Mesenchymal stem cell (in vitro differentiated cells and primary cell): ENCODE results near the gene TMEM17.
"Not testable (repeated sequence)": the region's sequence is repeated elsewhere in the genome, so short reads cannot be mapped to it uniquely, and the experiment has no call there.

ENCODE experiments used
- DNase-seq: peaks from one replicate; pipeline ENCODE4 v3.0.0-alpha.2; 2013
- H2AFZ ChIP-seq: one replicate; pipeline ENCODE4 v1.6.1; 2013; ENCODE audit warnings: low read depth, mild to moderate bottlenecking, control low read depth, inconsistent platforms, low read length, moderate library complexity
- H2AK5ac ChIP-seq: 2 replicates; pipeline ENCODE4 v1.6.1; 2013; ENCODE audit warnings: low read length, moderate library complexity, mild to moderate bottlenecking, inconsistent platforms; ENCODE audit not compliant: severe bottlenecking
- H2BK120ac ChIP-seq: one replicate; pipeline ENCODE4 v1.6.1; 2013; ENCODE audit warnings: low read depth, mild to moderate bottlenecking, inconsistent platforms, low read length, moderate library complexity
- H2BK12ac ChIP-seq, 2 experiments: one replicate each; pipeline ENCODE4 v1.6.1; 2013; ENCODE audit warnings: inconsistent platforms in 2 of 2, low read length in 2 of 2, mild to moderate bottlenecking in 2 of 2, moderate library complexity in 2 of 2, control low read depth in 1 of 2
- H2BK15ac ChIP-seq: one replicate; pipeline ENCODE4 v1.6.1; 2013; ENCODE audit warnings: mild to moderate bottlenecking, low read depth, inconsistent platforms; ENCODE audit not compliant: poor library complexity, severe bottlenecking
- H2BK5ac ChIP-seq: 2 replicates; pipeline ENCODE4 v1.6.1; 2013; ENCODE audit warnings: low read depth, mild to moderate bottlenecking, low read length, control low read depth, inconsistent platforms; ENCODE audit not compliant: poor library complexity, severe bottlenecking
- H3K14ac ChIP-seq, 2 experiments: one replicate each; pipeline ENCODE4 v1.6.1; 2013; ENCODE audit warnings: inconsistent platforms in 2 of 2, low read length in 2 of 2, control low read depth in 1 of 2, mild to moderate bottlenecking in 1 of 2, moderate library complexity in 1 of 2
- H3K18ac ChIP-seq, 2 experiments: one replicate each; pipeline ENCODE4 v1.6.1; 2013; ENCODE audit warnings: inconsistent platforms in 2 of 2, low read length in 2 of 2, control low read depth in 1 of 2, low read depth in 1 of 2, mild to moderate bottlenecking in 1 of 2
- H3K23ac ChIP-seq, 2 experiments: one replicate each; pipeline ENCODE4 v1.6.1; 2013; ENCODE audit warnings: inconsistent platforms in 2 of 2, low read length in 2 of 2, mild to moderate bottlenecking in 2 of 2, moderate library complexity in 2 of 2, control low read depth in 1 of 2
- H3K27ac ChIP-seq: 2 replicates; pipeline ENCODE4 v1.5.1; 2013; ENCODE audit warnings: mild to moderate bottlenecking, moderate library complexity, low read length, control low read depth, inconsistent platforms; ENCODE audit not compliant: poor library complexity, severe bottlenecking
- H3K27me3 ChIP-seq, 2 experiments: 2 replicates each; pipeline versions ENCODE4 v1.6.1 to v1.7.0; 2013; ENCODE audit warnings: low read length in 2 of 2, mild to moderate bottlenecking in 2 of 2, moderate library complexity in 2 of 2, control low read depth in 1 of 2, inconsistent platforms in 1 of 2; ENCODE audit not compliant: control insufficient read depth in 1 of 2, insufficient read depth in 1 of 2
- H3K36me3 ChIP-seq, 2 experiments: 2 replicates each; pipeline versions ENCODE4 v1.6.1 to v1.7.0; 2013; ENCODE audit warnings: low read length in 2 of 2, control low read depth in 1 of 2, inconsistent platforms in 1 of 2, low read depth in 1 of 2, mild to moderate bottlenecking in 1 of 2; ENCODE audit not compliant: insufficient read depth in 2 of 2, control insufficient read depth in 1 of 2
- H3K4ac ChIP-seq, 2 experiments: one replicate each; pipeline ENCODE4 v1.6.1; 2013; ENCODE audit warnings: inconsistent platforms in 2 of 2, low read length in 2 of 2, mild to moderate bottlenecking in 2 of 2, moderate library complexity in 2 of 2, control low read depth in 1 of 2, low read depth in 1 of 2
- H3K4me1 ChIP-seq: 2 replicates; pipeline ENCODE4 v1.6.1; 2013; ENCODE audit warnings: low read depth, low read length, control low read depth; ENCODE audit not compliant: control insufficient read depth, insufficient read depth
- H3K4me2 ChIP-seq: 2 replicates; pipeline ENCODE4 v1.6.1; 2013; ENCODE audit warnings: low read length, mild to moderate bottlenecking, inconsistent platforms; ENCODE audit not compliant: poor library complexity, severe bottlenecking
- H3K4me3 ChIP-seq, 2 experiments: 2 replicates each; pipeline versions ENCODE4 v1.5.1 to v1.7.0; 2013; ENCODE audit warnings: low read length in 2 of 2, mild to moderate bottlenecking in 2 of 2, control low read depth in 1 of 2, low read depth in 1 of 2; ENCODE audit not compliant: insufficient read depth in 1 of 2
- H3K79me1 ChIP-seq: replicated peaks from 2 replicates; pipeline ENCODE4 v1.6.1; 2013; ENCODE audit warnings: mild to moderate bottlenecking, control low read depth, low read length, inconsistent platforms; ENCODE audit not compliant: poor library complexity, severe bottlenecking
- H3K9ac ChIP-seq: 2 replicates; pipeline ENCODE4 v1.7.0; 2013; ENCODE audit warnings: mild to moderate bottlenecking, low read length, moderate library complexity
- H3K9me3 ChIP-seq: 2 replicates; pipeline ENCODE4 v1.7.0; 2013; ENCODE audit warnings: mild to moderate bottlenecking, low read length; ENCODE audit not compliant: control insufficient read depth
- H4K8ac ChIP-seq: one replicate; pipeline ENCODE4 v1.6.1; 2013; ENCODE audit warnings: inconsistent platforms, mild to moderate bottlenecking, low read length, moderate library complexity
- H4K91ac ChIP-seq: one replicate; pipeline ENCODE4 v1.6.1; 2013; ENCODE audit warnings: mild to moderate bottlenecking, low read length, inconsistent platforms
- WGBS: methylation state at CpG from one replicate; pipeline ENCODE4 v1.1.7; 2013; ENCODE audit warnings: mixed read lengths; 5-methylcytosine and 5-hydroxymethylcytosine counted together

TMEM17 gene

GRCh38 chr2:62537814-62538213, 31.8 kb upstream of the TMEM17 start:
- peaks cover 2% of the 10 kb centered on the region for H3K9me3 ChIP-seq

DNA sequence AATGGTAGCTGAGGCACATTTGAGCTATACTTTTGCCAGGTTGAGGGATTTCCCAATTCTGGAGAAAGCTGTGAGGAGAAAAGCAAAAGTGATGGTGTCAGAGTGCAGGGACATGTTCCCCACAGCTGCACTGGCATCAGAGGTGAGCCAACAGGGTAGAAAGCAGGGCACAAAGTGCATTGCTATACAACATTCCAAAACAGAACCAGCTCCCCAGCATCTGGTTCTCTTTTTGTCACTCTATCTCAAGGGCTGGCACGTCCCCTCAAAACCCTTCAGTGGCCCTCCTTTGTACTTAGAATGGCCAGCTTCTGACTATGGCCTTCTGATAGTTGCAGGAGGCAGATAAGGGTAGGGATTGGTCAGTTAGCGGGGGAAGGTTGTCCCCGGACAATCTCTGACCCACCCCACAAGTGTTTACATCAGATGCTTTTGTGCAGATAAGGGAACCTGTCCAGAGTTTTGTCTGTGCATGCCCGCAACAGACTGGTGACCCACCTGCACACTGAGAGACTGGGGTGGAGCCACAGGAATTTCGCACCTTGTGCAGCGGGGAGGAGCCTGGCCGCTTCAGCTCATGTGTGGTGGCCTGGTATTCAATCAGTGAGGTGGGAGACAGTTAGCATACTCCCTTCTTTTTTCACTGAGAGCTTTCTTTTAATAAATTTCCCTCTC, 31.0 kb upstream of the TMEM17 start:
- Histone ChIP-seq H3K4me3 (no peak overlapping the region), H2AK5ac (no peak overlapping the region), H3K27me3 (no peaks in the 10 kb centered on the region), H4K91ac (no peak overlapping the region), H3K4me1 (no peaks in the 10 kb centered on the region), H2AFZ (no peak overlapping the region), H3K9me3 (peaks cover 2% of the 10 kb centered on the region), H3K14ac (no peak overlapping the region), H3K4ac (no peak overlapping the region), H2BK15ac (no peak overlapping the region), H2BK12ac (no peak overlapping the region), H3K79me1 (no peaks in the 10 kb centered on the region), H3K36me3 (no peaks in the 10 kb centered on the region), H3K4me2 (no peak overlapping the region), H2BK120ac (no peak overlapping the region), H2BK5ac (no peak overlapping the region), H3K9ac (no peak overlapping the region), H3K23ac (no peak overlapping the region), H4K8ac (no peak overlapping the region), H3K27ac (no peak overlapping the region), H3K18ac (no peak overlapping the region)
- no peak for DNase-seq
- 94% methylated on average over 5 of the region's 7 CpGs for WGBS

More at GRCh38 chr2:62537814-62538213, 31.8 kb upstream of the TMEM17 start:
- Histone ChIP-seq H3K4ac (no peak overlapping the region), H2AFZ (no peak overlapping the region), H3K4me2 (no peak overlapping the region), H4K8ac (no peak overlapping the region), H3K18ac (no peak overlapping the region), H2BK5ac (no peak overlapping the region), H2BK120ac (no peak overlapping the region), H3K36me3 (no peaks in the 10 kb centered on the region), H2BK12ac (no peak overlapping the region), H3K23ac (no peak overlapping the region), H3K9ac (no peak overlapping the region), H3K14ac (no peak overlapping the region), H3K79me1 (no peaks in the 10 kb centered on the region), H2AK5ac (no peak overlapping the region), H3K4me1 (no peaks in the 10 kb centered on the region), H4K91ac (no peak overlapping the region), H2BK15ac (no peak overlapping the region), H3K4me3 (no peak overlapping the region), H3K27ac (no peak overlapping the region), H3K27me3 (no peaks in the 10 kb centered on the region)
- no peak for DNase-seq
- 98% methylated on average over 8 of the region's 8 CpGs for WGBS

DNA sequence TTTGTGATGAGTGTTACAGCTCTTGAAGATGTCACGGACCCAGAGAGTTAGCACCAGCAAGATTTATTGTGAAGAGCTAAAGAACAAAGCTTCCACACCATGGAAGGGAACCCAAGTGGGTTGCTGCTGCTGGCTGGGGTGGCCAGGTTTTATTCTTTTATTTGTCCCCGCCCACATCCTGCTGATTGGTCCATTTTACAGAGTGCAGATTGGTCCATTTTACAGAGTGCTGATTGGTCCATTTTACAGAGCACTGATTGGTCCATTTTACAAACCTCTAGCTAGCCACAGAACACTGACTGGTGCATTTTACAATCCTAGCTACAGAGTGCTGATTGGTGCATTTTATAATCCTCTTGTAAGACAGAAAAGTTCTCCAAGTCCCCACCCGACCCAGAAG, 29.5 kb upstream of the TMEM17 start:
- H3K36me3 ChIP-seq, H2AFZ ChIP-seq, H4K8ac ChIP-seq, H3K27ac ChIP-seq, H3K9me3 ChIP-seq, H2BK12ac ChIP-seq, H3K14ac ChIP-seq, H2BK5ac ChIP-seq, H3K4ac ChIP-seq, H3K4me2 ChIP-seq, H2BK15ac ChIP-seq, DNase-seq, H3K23ac ChIP-seq, H3K4me1 ChIP-seq, H2AK5ac ChIP-seq, H3K9ac ChIP-seq, H3K79me1 ChIP-seq, H2BK120ac ChIP-seq, H4K91ac ChIP-seq, H3K4me3 ChIP-seq, H3K27me3 ChIP-seq, H3K18ac ChIP-seq: not testable (repeated sequence)
- 84% methylated on average over 3 of the region's 3 CpGs for WGBS

DNA sequence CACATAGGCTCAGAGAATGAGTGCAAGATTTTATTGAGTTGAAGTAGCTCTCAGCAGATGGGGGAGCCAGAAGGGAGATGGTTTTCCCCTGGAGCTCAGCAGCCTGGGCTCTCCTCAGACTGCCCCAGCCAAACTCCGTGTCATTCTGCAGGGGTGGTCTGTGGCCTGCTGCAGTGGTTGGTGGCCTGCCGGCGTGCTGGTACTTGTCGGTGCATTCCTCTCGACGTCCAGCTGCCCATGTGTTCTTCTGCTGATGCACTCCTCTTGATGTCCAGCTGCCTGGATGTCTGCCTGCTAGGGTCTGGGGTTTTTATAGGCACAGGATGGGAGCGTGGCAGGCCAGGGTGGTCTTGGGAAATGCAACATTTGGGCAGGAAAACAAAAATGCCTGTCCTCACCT, 25.6 kb upstream of the TMEM17 start:
- H3K18ac ChIP-seq = no peak overlapping the region
- H3K23ac ChIP-seq = no peak overlapping the region
- H2BK15ac ChIP-seq = no peak overlapping the region
- no peak overlapping the region for H4K91ac ChIP-seq
- H2AK5ac ChIP-seq = no peak overlapping the region
- H3K4me3 ChIP-seq = no peak overlapping the region
- no peak overlapping the region for H2BK120ac ChIP-seq
- H2AFZ ChIP-seq = no peak overlapping the region
- H3K9me3 ChIP-seq = peaks cover 2% of the 10 kb centered on the region
- H3K27me3 ChIP-seq = no peaks in the 10 kb centered on the region
- 88% methylated on average over 7 of the region's 7 CpGs for WGBS
- no peak overlapping the region for H3K4ac ChIP-seq
- H2BK12ac ChIP-seq = no peak overlapping the region
- no peak overlapping the region for H3K27ac ChIP-seq
- no peak overlapping the region for H3K4me2 ChIP-seq
- no peaks in the 10 kb centered on the region for H3K4me1 ChIP-seq
- H3K79me1 ChIP-seq = no peaks in the 10 kb centered on the region
- H4K8ac ChIP-seq = no peak overlapping the region
- H2BK5ac ChIP-seq = no peak overlapping the region
- no peak overlapping the region for H3K14ac ChIP-seq
- H3K9ac ChIP-seq = no peak overlapping the region
- DNase-seq = no peak
- H3K36me3 ChIP-seq = no peaks in the 10 kb centered on the region
